GM19455 (cell line): Measurements from ENCODE around the gene RARA.

ENCODE experiments used
- ATAC-seq: cut with Tn5 transposase; IDR thresholded peaks from one replicate; pipeline ENCODE4 v1.9.1; 2021; ENCODE audit not compliant: unreplicated experiment

RARA gene

GRCh38 chr17:40344421-40345160 lies 35.6 kb downstream of the RARA start:
- no peak for ATAC-seq

- no peak for ATAC-seq
Measured at GRCh38 chr17:40345161-40345993, 36.4 kb downstream of the RARA start.

- no peak for ATAC-seq
Measured at GRCh38 chr17:40345994-40346764, 37.2 kb downstream of the RARA start.

- no peak for ATAC-seq
Measured at GRCh38 chr17:40346765-40347158, 37.8 kb downstream of the RARA start.

GRCh38 chr17:40347319-40348135 lies 38.5 kb downstream of the RARA start:
- ATAC-seq = no peak

- no peak for ATAC-seq
Measured at GRCh38 chr17:40348136-40348504, 39.1 kb downstream of the RARA start.

- ATAC-seq = no peak
Measured at GRCh38 chr17:40348562-40349476, 39.8 kb downstream of the RARA start.

GRCh38 chr17:40349477-40349894 lies 40.5 kb downstream of the RARA start:
- ATAC-seq = no peak

- no peak for ATAC-seq
Measured at GRCh38 chr17:40349895-40350688, 41.1 kb downstream of the RARA start.

- ATAC-seq = no peak
Measured at GRCh38 chr17:40350689-40351358, 41.8 kb downstream of the RARA start.

GRCh38 chr17:40351359-40352236 lies 42.6 kb downstream of the RARA start:
- ATAC-seq = no peak

GRCh38 chr17:40352237-40352778 lies 43.3 kb downstream of the RARA start:
- no peak for ATAC-seq

GRCh38 chr17:40352779-40353394 lies 43.9 kb downstream of the RARA start:
- ATAC-seq = no peak

GRCh38 chr17:40354221-40355122 lies 45.5 kb downstream of the RARA start:
- ATAC-seq = no peak

GRCh38 chr17:40355123-40355803 lies 46.3 kb downstream of the RARA start:
- ATAC-seq = no peak
